Stimulated activated CD8-positive, alpha-beta memory T cell treated with anti-CD3 and anti-CD28 coated beads, Interleukin-15, amount 100 ng/mL, for 24 hours (primary cell): ENCODE results near the gene PLCB4.

Experiments
- DNase-seq: peaks from one replicate; pipeline ENCODE4 v3.0.0-alpha.2; 2020; ENCODE audit warnings: low read depth

PLCB4 gene

DNA sequence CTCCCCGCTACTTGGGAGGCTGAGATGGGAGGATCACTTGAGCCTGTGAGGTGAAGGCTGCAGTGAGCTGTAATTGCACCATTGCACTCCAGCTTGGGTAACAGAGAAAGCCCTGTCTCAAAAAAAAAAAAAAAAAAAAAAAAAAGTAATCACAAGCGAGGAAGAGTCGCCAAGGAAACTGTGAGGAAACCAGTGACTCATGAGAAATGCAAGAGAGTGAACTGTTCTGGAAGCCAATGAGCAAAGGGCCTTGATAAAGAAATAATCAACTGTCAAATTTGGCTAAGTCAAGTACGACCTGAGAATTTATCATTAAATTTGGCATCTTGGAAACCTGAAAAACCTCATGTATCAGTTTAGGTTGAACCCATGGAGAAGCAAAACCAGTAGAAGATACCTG is 429.4 kb downstream of the PLCB4 start:
- DNase-seq = no peak

DNA sequence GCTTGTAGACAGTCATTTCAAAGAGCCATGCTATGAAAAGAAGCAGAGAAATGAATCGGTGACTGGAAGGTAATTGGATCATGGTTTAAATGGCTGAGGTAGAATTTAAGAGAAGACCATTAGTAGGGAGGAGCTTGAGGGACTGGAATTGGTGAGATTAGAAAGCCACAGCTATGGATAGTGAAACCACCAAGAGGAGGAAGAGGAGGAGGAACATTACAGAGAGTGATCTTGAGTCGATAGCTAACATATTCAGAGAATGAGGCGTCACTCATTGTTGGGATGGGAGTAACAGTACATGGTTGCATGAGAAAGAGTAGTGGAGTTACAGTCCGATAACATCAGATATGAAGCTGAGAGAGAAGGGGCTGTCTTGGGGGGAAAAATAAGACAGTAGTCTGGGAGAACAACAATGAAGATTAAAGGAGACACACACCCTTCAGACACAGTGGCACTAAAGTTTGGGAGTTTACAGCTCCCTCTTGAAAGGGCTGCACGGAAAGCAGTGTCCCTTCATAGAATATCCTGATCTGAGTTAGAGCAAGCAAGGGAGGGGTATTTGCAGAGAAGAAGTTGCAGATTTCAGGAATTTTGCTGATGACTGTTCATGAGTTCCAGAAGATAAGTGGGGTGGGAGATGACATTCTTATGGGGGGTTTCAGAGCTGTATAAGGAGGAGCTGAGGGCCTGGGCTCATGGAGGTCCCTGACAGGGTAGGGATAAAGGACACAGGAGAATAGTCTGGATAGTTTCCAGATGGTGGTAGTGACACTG is 430.4 kb downstream of the PLCB4 start:
- DNase-seq = no peak

- no peak for DNase-seq
These were observed 431.2 kb downstream of the PLCB4 start for GRCh38 chr20:9500121-9500520.

DNA sequence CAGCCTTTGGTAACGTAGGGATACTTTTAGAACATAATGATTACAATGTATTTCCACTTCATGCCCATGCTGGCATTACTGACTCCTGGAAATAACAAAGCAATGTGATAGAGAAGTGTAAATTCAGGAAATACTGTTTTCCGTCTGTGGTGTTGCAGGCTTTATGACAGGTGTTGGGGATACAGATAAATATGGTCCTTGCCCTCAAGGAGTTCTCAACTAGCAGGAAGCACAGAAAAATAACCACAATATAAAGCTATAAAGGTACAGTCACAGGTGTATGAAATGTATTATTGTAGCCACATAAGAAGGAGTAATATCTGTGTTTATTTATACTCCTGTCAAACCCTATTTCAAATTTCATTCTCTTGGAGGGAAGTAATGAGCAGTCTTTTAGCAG is 432.6 kb downstream of the PLCB4 start:
- no peak for DNase-seq

DNA sequence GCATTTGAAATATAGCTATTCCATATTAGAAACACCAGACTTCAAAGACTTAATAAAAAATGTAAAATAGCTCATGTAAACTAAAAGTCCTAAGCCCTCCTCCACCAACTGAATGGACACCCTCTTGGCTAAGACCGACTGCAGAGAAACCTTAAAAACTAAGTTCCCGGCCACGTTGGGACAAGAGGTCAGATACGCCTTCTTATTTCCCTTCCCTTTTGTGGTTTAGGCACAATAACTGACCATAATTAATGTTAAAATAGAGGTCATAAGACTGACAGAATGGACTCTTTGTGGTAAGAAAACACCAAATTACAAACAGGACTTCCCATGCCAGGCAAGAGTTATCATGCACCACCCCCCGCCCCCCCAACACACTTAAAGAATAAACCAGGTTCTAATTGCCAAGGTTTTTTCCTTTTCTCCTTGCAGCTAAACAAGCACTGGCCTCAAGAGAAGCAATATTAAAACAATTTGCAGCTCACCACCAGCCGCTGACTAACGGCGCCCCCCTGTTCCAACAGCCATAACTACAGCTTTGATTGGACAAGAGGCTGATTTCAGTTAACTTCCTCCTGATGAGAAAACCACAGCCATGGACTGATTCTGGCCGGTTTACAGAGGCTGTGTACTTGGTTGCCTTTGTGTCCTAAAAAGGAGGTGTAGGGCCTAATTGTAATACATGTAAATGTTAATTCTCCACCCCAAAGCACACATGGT is 434.8 kb downstream of the PLCB4 start:
- DNase-seq = no peak

DNA sequence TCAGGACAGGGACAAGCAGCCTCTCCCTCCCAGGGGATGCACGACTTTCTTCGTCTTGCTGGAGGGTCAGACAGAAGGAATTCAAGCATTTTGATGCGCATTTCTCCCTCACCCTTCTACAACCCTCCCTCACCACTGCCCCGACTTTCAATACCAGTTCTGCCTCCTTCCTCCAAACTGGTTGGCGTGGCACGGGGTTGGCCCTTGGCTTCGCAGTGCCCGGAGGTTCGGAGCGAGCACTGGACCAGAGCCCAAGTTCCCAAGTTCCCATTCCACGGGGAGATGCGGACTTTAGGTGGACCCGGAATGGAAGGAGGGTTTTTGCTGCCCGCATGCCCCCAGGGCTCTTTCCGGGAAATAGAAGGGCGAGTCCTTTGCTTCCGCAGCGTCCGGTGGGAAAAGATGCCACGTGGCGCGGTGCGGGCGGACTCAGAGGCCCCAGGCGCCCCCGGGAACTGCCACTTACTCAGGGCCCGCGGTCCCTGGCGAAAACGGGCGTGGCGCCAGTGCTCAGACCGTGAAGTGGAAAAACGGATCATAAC is 437.5 kb downstream of the PLCB4 start:
- no peak for DNase-seq

DNA sequence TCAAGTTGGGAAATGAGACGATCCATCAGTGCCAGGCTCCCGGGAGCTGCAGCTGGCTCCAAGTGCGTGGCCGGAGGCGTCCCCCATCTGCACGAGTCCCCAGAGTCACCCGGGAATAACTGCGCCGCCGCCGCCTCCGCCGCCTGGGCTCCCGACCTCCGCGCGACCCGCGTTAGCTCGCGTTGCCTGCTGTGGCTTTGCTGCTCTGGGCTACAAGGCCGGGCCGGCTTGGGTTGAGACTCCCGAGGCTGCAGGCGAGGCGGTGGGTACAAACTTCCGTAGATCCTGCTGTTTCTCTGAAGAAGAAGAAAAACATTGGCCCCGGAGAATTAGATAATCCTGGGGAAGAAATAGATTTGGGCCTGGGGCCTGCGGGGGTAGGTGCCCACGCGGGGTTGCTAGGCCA is 438.1 kb downstream of the PLCB4 start:
- no peak for DNase-seq

- DNase-seq = no peak
These were observed 438.8 kb downstream of the PLCB4 start for GRCh38 chr20:9507544-9508239.

DNA sequence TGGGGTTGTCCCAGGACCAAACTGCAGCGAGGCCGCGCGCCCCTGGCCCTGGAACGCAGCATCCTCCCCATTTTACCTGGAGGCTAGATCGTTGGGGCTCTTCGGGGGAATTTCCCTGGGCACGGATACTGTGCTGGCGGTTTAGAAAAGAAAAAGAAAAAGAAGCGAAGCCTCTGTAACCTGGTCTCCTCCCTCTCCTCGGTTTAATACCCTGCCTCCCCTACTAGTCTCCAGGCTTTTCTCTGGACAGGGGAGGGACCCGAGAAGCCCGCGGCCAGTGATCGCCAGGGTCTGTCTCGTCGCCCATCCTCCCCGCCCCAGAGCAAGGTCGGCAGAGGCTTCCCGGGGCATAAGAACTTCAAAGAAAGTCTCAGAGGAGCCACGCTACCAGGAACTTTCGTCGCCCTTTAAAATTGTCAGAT is 439.4 kb downstream of the PLCB4 start:
- DNase-seq = no peak

DNA sequence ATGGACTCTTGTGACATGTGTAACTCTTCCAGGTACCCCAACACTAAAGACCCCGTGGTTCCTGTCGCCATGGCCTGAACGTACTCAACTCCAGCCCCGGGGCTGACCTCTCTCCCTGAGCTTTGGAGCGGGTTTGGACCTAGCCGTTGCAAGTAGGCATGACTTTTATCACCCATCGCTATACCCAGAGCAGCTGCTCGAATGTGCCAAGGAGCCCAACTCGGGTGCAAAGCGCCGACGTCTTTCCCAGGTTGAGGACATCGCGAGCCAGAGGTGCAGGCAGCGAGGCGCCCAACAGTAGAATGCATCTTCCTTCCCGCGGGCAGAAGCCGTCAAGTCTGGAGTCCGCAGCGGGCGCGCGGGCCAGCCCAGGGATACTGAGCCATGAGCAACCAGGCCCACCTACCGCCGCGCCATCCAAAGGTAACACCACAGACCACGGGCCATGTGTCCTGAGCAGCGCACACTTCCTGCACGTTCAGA is 439.9 kb downstream of the PLCB4 start:
- DNase-seq = no peak

GRCh38 chr20:9509246-9509645 is 440.4 kb downstream of the PLCB4 start:
- DNase-seq = no peak

GRCh38 chr20:9510911-9511310 is 442.0 kb downstream of the PLCB4 start:
- DNase-seq = no peak

DNA sequence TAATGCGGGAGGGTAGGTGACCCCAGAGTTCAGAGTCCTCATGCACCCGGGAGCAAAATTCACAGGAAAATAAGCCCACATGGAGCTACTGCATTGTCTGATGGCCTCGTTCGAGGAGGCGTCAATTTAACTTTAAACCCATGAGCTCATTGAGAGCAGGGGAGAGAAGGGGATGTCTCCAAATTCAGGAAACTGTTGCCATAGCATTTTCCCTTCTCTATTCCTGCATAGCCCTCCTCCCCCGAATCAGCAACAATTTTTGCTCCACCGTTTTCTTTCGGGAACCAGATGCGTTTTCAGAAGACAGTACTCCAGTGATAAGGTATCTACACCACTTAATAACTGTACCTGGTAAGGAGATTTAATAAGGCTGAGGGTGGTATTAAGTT is 445.2 kb downstream of the PLCB4 start:
- no peak for DNase-seq

- no peak for DNase-seq
These were observed 445.8 kb downstream of the PLCB4 start, which contains the start of gene LAMP5 for GRCh38 chr20:9514461-9515213. LAMP5 (plus strand) TSS chr20:9514590; CDS start chr20:9514853, 263 bp downstream.

GRCh38 chr20:9515214-9515585 is 446.3 kb downstream of the PLCB4 start:
- DNase-seq = no peak

DNA sequence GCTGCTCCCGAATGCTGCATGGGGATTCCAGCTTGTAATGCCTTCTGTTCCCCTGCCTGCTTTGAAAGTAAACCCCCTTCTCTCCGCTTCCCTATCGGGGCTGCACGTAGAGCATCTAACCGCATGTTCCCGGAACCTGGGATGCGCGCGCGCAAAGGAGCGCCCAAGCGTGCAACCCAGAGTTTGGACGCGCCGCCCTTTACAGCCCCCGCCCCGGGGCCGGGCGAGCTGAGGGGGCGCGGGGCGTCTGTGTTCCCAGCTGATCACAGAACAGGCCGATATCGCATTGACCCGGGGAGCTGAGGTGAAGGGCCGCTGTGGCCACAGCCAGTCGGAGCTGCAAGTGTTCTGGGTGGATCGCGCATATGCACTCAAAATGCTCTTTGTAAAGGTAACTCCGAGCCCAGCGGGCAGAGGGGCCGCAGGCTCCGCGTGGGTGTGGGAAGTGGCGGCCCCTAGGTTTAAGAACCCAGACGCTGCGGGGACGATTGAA is 446.9 kb downstream of the PLCB4 start:
- DNase-seq = no peak

DNA sequence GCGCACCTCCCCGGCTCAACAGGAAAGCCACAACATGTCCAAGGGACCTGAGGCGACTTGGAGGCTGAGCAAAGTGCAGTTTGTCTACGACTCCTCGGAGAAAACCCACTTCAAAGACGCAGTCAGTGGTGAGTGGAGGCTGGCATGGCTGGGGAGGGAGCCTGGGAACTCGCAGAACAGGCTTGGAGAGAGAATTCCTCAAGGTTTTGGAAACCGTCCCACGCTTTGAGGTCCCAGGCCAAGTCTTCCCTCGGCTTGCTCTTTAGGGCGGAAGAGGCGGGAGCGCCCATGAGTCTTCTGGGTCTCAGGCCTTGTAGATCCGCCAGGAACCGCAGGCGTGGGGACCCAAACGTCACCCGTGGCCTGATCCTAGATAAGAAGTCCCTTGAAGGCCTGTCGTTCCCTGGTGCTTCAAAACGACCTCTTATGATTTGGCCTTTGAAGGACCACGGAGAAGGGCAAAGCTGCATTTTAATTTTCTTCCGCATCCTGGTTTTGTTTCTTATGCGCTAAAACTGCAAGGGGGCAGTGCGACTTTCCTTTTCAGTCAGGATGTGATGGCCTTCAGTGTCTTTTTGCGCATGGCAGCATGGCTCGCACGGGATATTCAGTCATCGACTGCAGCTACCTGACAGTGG is 447.5 kb downstream of the PLCB4 start:
- DNase-seq = no peak

DNA sequence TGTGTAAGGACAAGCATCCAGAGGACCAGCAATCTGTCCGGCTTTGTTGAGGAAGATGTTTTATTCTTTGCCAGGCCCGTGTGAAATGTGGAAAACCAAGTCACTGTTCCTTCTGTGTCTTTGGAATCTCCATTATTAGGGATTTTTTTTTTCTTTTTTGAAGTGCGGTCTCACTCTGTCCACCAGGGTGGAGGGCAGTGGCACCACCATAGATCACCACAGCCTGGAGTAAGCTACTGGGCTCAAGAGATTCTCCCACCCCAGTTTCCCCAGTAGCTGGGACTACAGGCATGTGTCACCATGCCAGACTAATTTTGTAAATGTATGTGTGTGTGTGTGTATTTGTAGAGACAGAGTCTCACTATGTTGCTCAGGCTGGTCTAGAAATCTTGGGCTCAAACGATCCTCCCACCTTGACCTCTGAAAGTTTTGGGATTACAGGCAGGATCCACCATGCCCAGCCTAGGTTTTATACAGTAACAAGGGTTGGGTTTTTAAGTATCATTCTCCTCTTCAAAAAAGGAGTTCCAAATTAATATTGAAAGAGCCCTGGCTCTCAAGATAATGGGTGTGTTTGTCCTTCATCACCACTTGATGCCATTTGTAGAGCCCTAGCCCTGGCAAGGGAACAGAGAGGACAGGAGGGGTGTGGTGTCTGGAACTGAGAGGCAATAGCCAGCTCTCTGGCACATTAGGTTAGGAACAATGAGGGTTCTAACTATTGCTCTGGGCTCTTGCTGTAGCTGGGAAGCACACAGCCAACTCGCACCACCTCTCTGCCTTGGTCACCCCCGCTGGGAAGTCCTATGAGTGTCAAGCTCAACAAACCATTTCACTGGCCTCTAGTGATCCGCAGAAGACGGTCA is 448.6 kb downstream of the PLCB4 start:
- no peak for DNase-seq

DNA sequence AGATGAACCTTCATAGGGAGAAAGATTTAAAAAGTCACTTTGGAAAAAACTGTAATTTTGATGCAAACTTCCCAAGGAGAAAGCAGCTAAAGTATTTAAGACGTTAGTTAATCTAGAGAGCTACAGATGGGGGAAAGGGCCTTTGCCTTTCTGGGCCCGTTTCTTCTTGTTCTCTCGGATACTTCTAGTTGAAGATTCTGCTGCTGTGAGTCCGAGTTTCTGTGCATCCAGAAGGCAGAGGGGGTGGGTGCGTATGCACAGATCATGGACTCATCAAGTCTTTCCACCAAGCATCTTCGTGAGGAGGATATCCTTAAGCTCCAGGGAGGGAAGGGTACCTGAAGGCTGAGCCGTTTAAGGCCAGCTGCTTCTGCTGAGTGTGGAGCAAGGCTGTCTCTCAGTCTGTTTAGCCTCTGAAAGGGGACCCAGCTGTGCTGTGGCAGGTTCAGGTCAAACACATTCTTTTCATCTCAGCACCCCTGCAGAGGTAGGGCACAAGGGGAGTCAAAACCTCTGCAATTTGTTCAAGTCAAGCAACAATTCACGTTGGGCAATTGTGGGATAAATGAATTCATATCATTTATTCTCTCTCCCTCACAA is 449.8 kb downstream of the PLCB4 start:
- DNase-seq = no peak

GRCh38 chr20:9520086-9520485 is 451.2 kb downstream of the PLCB4 start:
- DNase-seq = no peak
